K562 (cell line): ENCODE data around the gene GAB2. TPM values are rescaled to one million over a fixed set of nuclear protein-coding genes. Genes with fewer than 3 reads are reported as not detected.

Experiments used
- ELF1 ChIP-seq: fragments of 200-800 bp; sonication (Bioruptor generic); IDR thresholded peaks from 2 replicates; pipeline ENCODE4 v1.6.1; 2016; ENCODE audit warnings: missing genetic modification characterization, missing compliant biosample characterization
- HNRNPUL1 ChIP-seq: fragments of 200-400 bp; formaldehyde crosslinking; IDR thresholded peaks from 2 replicates; pipeline ENCODE4 v1.6.1; 2017; ENCODE audit warnings: low read length
- JUND ChIP-seq, 2 experiments: IDR thresholded peaks; 2 replicates in 1 of 2; 3 replicates in 1 of 2; pipeline ENCODE4 v1.6.1; 2011; ENCODE audit warnings: borderline replicate concordance in 2 of 2, low read depth in 2 of 2, low read length in 2 of 2, improper control_type of control experiment in 1 of 2, missing biosample characterization in 1 of 2, missing genetic modification characterization in 1 of 2, missing genetic modification reagents in 1 of 2
- KHSRP ChIP-seq: fragments of 450-650 bp; IDR thresholded peaks from 2 replicates; pipeline ENCODE4 v1.6.1; 2017
- KLF1 ChIP-seq: fragments of 450-650 bp; IDR thresholded peaks from 2 replicates; pipeline ENCODE4 v1.6.1; 2016; ENCODE audit warnings: missing genetic modification characterization, missing compliant biosample characterization
- LCOR ChIP-seq: sonication (generic); formaldehyde crosslinking; IDR thresholded peaks from 2 replicates; pipeline ENCODE4 v1.8.0; 2022; ENCODE audit warnings: mild to moderate bottlenecking, missing genetic modification reagents
- PRMT5 ChIP-seq: sonication (generic); formaldehyde crosslinking; IDR thresholded peaks from 2 replicates; pipeline ENCODE4 v1.5.0; 2020; ENCODE audit warnings: missing genetic modification reagents
- RB1 ChIP-seq: fragments of 450-650 bp; IDR thresholded peaks from 2 replicates; pipeline ENCODE4 v1.6.1; 2017; ENCODE audit warnings: low read depth, mild to moderate bottlenecking
- RBM14 ChIP-seq: fragments of 200-400 bp; formaldehyde crosslinking; IDR thresholded peaks from 2 replicates; pipeline ENCODE4 v1.6.1; 2018; ENCODE audit warnings: low read depth, mild to moderate bottlenecking, low read length, moderate library complexity, borderline replicate concordance; ENCODE audit not compliant: insufficient read depth
- SMARCB1 ChIP-seq: IDR thresholded peaks from 2 replicates; pipeline ENCODE4 v1.6.1; 2011; ENCODE audit warnings: improper control_type of control experiment, low read depth; ENCODE audit not compliant: insufficient read length
- TEAD1 ChIP-seq, 2 experiments: fragments of 450-650 bp in 1 of 2; sonication (generic) in 1 of 2; formaldehyde crosslinking; IDR thresholded peaks; 2 replicates each; pipeline versions ENCODE4 v1.4.0 to v1.8.0; 2020 to 2022; ENCODE audit warnings: mild to moderate bottlenecking in 2 of 2, missing genetic modification reagents in 1 of 2
- TOE1 ChIP-seq, 2 experiments: fragments of 450-650 bp in 1 of 2; sonication (generic) in 1 of 2; formaldehyde crosslinking in 1 of 2; IDR thresholded peaks; 2 replicates each; pipeline versions ENCODE4 v1.7.1 to v1.8.0; 2016 to 2022; ENCODE audit warnings: borderline replicate concordance in 2 of 2, mild to moderate bottlenecking in 2 of 2, antibody characterized with exemption in 1 of 2, inconsistent platforms in 1 of 2, low read depth in 1 of 2, missing genetic modification reagents in 1 of 2, moderate library complexity in 1 of 2
- ZC3H11A ChIP-seq: IDR thresholded peaks from 2 replicates; pipeline ENCODE4 v1.6.1; 2012; ENCODE audit warnings: low read depth, low read length, improper control_type of control experiment
- polyA plus RNA-seq, 8 experiments: library from polyadenylated mRNA; depleted of rRNA in 4 of 8; stranded (reverse) in 5 of 8; unstranded in 3 of 8; fragments of >200 nt; fragmentation: Nextera tagmentation in 2 of 8; fragmentation: Illumina TruSeq in 1 of 8; extraction: Ambion mirVana in 2 of 8; extraction: Trizol in 1 of 8; gene quantifications; 2 replicates each; pipeline versions ENCODE4 v1.2.1 to v1.2.3, GENCODE V29; 2011 to 2014; ENCODE audit warnings: inconsistent platforms in 1 of 8, missing spikeins in 1 of 8
- total RNA-seq, 7 experiments: library from RNA; depleted of rRNA in 6 of 7; stranded (reverse); fragments of >200 nt in 6 of 7; fragmentation: Illumina TruSeq in 2 of 7; extraction: Trizol in 2 of 7; gene quantifications; 2 replicates each; pipeline versions ENCODE4 v1.2.1 to v1.2.3, GENCODE V29; 2011 to 2021; ENCODE audit warnings: low replicate concordance in 1 of 7
- TF ChIP-seq, protein P1 (sequence below): sonication (generic); formaldehyde crosslinking; IDR thresholded peaks from 2 replicates; pipeline ENCODE4 v1.8.1; 2023; ENCODE audit warnings: missing genetic modification reagents, mild to moderate bottlenecking, borderline replicate concordance
- TF ChIP-seq, protein P2 (sequence below), 2 experiments: fragments of 200-800 bp in 1 of 2; sonication (Bioruptor generic) in 1 of 2; sonication (generic) in 1 of 2; formaldehyde crosslinking in 1 of 2; IDR thresholded peaks in 1 of 2; conservative IDR thresholded peaks in 1 of 2; 2 replicates each; pipeline versions ENCODE4 v1.5.0 to v1.6.1; 2016 to 2020; ENCODE audit warnings: missing compliant biosample characterization in 1 of 2, missing genetic modification characterization in 1 of 2, missing genetic modification reagents in 1 of 2
- TF ChIP-seq, protein P3 (sequence below): IDR thresholded peaks from 2 replicates; pipeline ENCODE4 v1.6.1; 2011; ENCODE audit warnings: borderline replicate concordance, low read depth, mild to moderate bottlenecking, moderate library complexity, low read length; ENCODE audit not compliant: insufficient read depth, poor library complexity, severe bottlenecking

Gene GAB2
- total and polyA plus RNA-seq, 9 of the 15 experiments (the other 6 are each of a cell fraction or from before 2014, with no cell fraction given), result 2.3 to 35.2 (median 16.1) TPM

- TF ChIP-seq JUND (IDR thresholded peaks at IDR 0.05; ENCODE audit: borderline replicate concordance, low read depth, low read length) (peak; percentile 61; the same call in 1 of the 2 replicates), JUND (tag; IDR thresholded peaks at IDR 0.05; ENCODE audit: borderline replicate concordance, low read depth, low read length) (peak; percentile 76; the same call in 2 of the 3 replicates), SMARCB1 (no peak), KHSRP (0 out of 2 replicates have a peak, but pooled peaks have one; percentile 25), RBM14 (no peak), HNRNPUL1 (no peak), KLF1 (tag) (no peak), ELF1 (peak; percentile 35; the same call in 1 of the 2 replicates), ZC3H11A (no peak), TOE1 (IDR thresholded peaks at IDR 0.05; ENCODE audit: borderline replicate concordance) (no peak), TOE1 (CRISPR knock-in tag; IDR thresholded peaks at IDR 0.05; ENCODE audit: borderline replicate concordance, low read depth) (no peak), RB1 (no peak), TEAD1 (CRISPR knock-in tag; IDR thresholded peaks at IDR 0.05) (no peak), PRMT5 (CRISPR knock-in tag) (no peak), LCOR (CRISPR knock-in tag) (no peak)
- TF ChIP-seq, protein P1, sequence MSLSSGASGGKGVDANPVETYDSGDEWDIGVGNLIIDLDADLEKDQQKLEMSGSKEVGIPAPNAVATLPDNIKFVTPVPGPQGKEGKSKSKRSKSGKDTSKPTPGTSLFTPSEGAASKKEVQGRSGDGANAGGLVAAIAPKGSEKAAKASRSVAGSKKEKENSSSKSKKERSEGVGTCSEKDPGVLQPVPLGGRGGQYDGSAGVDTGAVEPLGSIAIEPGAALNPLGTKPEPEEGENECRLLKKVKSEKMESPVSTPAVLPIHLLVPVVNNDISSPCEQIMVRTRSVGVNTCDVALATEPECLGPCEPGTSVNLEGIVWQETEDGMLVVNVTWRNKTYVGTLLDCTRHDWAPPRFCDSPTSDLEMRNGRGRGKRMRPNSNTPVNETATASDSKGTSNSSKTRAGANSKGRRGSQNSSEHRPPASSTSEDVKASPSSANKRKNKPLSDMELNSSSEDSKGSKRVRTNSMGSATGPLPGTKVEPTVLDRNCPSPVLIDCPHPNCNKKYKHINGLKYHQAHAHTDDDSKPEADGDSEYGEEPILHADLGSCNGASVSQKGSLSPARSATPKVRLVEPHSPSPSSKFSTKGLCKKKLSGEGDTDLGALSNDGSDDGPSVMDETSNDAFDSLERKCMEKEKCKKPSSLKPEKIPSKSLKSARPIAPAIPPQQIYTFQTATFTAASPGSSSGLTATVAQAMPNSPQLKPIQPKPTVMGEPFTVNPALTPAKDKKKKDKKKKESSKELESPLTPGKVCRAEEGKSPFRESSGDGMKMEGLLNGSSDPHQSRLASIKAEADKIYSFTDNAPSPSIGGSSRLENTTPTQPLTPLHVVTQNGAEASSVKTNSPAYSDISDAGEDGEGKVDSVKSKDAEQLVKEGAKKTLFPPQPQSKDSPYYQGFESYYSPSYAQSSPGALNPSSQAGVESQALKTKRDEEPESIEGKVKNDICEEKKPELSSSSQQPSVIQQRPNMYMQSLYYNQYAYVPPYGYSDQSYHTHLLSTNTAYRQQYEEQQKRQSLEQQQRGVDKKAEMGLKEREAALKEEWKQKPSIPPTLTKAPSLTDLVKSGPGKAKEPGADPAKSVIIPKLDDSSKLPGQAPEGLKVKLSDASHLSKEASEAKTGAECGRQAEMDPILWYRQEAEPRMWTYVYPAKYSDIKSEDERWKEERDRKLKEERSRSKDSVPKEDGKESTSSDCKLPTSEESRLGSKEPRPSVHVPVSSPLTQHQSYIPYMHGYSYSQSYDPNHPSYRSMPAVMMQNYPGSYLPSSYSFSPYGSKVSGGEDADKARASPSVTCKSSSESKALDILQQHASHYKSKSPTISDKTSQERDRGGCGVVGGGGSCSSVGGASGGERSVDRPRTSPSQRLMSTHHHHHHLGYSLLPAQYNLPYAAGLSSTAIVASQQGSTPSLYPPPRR (CRISPR knock-in tag), result no peak
- TF ChIP-seq, protein P2, sequence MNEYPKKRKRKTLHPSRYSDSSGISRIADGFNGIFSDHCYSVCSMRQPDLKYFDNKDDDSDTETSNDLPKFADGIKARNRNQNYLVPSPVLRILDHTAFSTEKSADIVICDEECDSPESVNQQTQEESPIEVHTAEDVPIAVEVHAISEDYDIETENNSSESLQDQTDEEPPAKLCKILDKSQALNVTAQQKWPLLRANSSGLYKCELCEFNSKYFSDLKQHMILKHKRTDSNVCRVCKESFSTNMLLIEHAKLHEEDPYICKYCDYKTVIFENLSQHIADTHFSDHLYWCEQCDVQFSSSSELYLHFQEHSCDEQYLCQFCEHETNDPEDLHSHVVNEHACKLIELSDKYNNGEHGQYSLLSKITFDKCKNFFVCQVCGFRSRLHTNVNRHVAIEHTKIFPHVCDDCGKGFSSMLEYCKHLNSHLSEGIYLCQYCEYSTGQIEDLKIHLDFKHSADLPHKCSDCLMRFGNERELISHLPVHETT (CRISPR knock-in tag; conservative IDR thresholded peaks at IDR 0.05 in 1 of 2, IDR thresholded peaks at IDR 0.05 in 1 of 2), result peak in 1 of 2 experiments; percentile 54; a peak in 1 of 4 replicates
- TF ChIP-seq, protein P3, sequence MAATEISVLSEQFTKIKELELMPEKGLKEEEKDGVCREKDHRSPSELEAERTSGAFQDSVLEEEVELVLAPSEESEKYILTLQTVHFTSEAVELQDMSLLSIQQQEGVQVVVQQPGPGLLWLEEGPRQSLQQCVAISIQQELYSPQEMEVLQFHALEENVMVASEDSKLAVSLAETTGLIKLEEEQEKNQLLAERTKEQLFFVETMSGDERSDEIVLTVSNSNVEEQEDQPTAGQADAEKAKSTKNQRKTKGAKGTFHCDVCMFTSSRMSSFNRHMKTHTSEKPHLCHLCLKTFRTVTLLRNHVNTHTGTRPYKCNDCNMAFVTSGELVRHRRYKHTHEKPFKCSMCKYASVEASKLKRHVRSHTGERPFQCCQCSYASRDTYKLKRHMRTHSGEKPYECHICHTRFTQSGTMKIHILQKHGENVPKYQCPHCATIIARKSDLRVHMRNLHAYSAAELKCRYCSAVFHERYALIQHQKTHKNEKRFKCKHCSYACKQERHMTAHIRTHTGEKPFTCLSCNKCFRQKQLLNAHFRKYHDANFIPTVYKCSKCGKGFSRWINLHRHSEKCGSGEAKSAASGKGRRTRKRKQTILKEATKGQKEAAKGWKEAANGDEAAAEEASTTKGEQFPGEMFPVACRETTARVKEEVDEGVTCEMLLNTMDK, result no peak
These were observed 7.0 kb upstream of the GAB2 start (continued) for GRCh38 chr11:78424334-78425270.
